Fibroblast of lung (primary cell): ENCODE measurements around the gene EEFSEC. TPM values are rescaled to one million over a fixed set of nuclear protein-coding genes. Genes with fewer than 3 reads are reported as not detected.

ENCODE experiments used
- DNase-seq, 2 donors: peaks; one replicate each; pipeline versions ENCODE4 v3.0.0 to v3.0.0-alpha.2; 2010; ENCODE audit warnings: low read depth in 2 of 2
- H2AFZ ChIP-seq: 2 replicates; pipeline ENCODE4 v1.5.1; 2012; ENCODE audit warnings: low read length, control low read depth, inconsistent platforms
- H3K27ac ChIP-seq: 2 replicates; pipeline ENCODE4 v1.5.1; 2011; ENCODE audit warnings: low read length, control low read depth; ENCODE audit not compliant: insufficient read depth
- H3K27me3 ChIP-seq: 2 replicates; pipeline ENCODE4 v1.5.1; 2011; ENCODE audit warnings: mild to moderate bottlenecking, low read length; ENCODE audit not compliant: control insufficient read depth, insufficient read depth
- H3K36me3 ChIP-seq: 2 replicates; pipeline ENCODE4 v1.5.1; 2011; ENCODE audit warnings: low read length; ENCODE audit not compliant: control insufficient read depth, insufficient read depth
- H3K4me1 ChIP-seq: 2 replicates; pipeline ENCODE4 v1.5.1; 2011; ENCODE audit warnings: low read length; ENCODE audit not compliant: control insufficient read depth, insufficient read depth; ENCODE audit errors: extremely low read depth
- H3K4me2 ChIP-seq: 2 replicates; pipeline ENCODE4 v1.5.1; 2011; ENCODE audit warnings: low read length, control low read depth; ENCODE audit not compliant: insufficient read depth; ENCODE audit errors: extremely low read depth
- H3K4me3 ChIP-seq, 4 experiments: fragments of 200-600 bp in 1 of 4; sonication (generic) in 1 of 4; replicated peaks in 1 of 4; 2 replicates each; pipeline ENCODE4 v1.5.1; 2011 to 2016; ENCODE audit warnings: low read length in 4 of 4, low read depth in 3 of 4, mild to moderate bottlenecking in 3 of 4, control low read depth in 2 of 4, inconsistent platforms in 1 of 4, mixed read lengths in 1 of 4; ENCODE audit not compliant: insufficient read depth in 1 of 4; ENCODE audit errors: control extremely low read depth in 1 of 4
- H3K79me2 ChIP-seq: 2 replicates; pipeline ENCODE4 v1.5.1; 2012; ENCODE audit warnings: mild to moderate bottlenecking, low read length, inconsistent platforms; ENCODE audit not compliant: control insufficient read depth, insufficient read depth
- H3K9ac ChIP-seq: 2 replicates; pipeline ENCODE4 v1.5.1; 2011; ENCODE audit warnings: mild to moderate bottlenecking, low read length, control low read depth; ENCODE audit not compliant: insufficient read depth
- H3K9me3 ChIP-seq: 2 replicates; pipeline ENCODE4 v1.5.1; 2012; ENCODE audit warnings: low read depth, low read length; ENCODE audit not compliant: control insufficient read depth, insufficient read depth
- H4K20me1 ChIP-seq: 2 replicates; pipeline ENCODE4 v1.5.1; 2011; ENCODE audit warnings: low read length; ENCODE audit not compliant: control insufficient read depth, insufficient read depth; ENCODE audit errors: extremely low read depth
- EZH2 ChIP-seq: IDR thresholded peaks from 2 replicates; pipeline ENCODE4 v1.5.1; 2012; ENCODE audit warnings: low read length, control low read depth, mild to moderate bottlenecking; ENCODE audit errors: missing control alignments
- polyA plus RNA-seq, 2 donors: library from polyadenylated mRNA; depleted of rRNA in 1 of 2; stranded (reverse) in 1 of 2; unstranded in 1 of 2; fragments of >200 nt; gene quantifications; 2 replicates each; pipeline ENCODE4 v1.2.1, GENCODE V29; 2011 to 2012; ENCODE audit warnings: missing spikeins in 1 of 2
- total RNA-seq: library from RNA; depleted of rRNA; stranded (reverse); fragments of >200 nt; gene quantifications from 2 replicates; pipeline ENCODE4 v1.2.1, GENCODE V29; 2014
- TF ChIP-seq, protein P1 (sequence below), 2 donors: IDR thresholded peaks in 1 of 2; conservative IDR thresholded peaks in 1 of 2; 1 replicate in 1 of 2; 2 replicates in 1 of 2; pipeline ENCODE4 v1.5.1; 2011 to 2012; ENCODE audit warnings: low read length in 2 of 2, control low read depth in 1 of 2, inconsistent platforms in 1 of 2, low read depth in 1 of 2, mild to moderate bottlenecking in 1 of 2

Gene EEFSEC
- total and polyA plus RNA-seq, 2 donors (not counting 1 experiment from before 2014, with no cell fraction given) = 2.6 to 5.0 TPM

DNA sequence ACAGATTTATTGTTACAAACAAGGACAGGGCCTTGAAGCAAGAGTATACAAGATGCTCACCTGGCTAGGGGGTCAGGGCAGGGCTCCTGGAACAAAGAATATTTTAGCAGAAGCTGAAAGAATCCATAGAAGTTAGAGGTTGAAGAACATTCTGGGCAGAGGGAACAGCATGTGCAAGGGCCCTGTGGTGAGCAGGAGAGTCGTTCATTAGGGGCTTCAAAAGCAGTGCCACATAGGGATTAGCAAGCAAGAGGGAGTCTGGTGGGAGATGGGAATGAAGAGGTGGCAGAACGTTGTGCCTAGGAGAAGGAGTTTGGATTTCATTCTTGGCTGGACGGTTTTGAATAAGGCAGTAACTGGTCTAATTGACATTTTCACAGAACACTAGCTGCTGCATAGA lies 290.5 kb downstream of the EEFSEC start:
- no peak for TF ChIP-seq EZH2
- TF ChIP-seq, protein P1, sequence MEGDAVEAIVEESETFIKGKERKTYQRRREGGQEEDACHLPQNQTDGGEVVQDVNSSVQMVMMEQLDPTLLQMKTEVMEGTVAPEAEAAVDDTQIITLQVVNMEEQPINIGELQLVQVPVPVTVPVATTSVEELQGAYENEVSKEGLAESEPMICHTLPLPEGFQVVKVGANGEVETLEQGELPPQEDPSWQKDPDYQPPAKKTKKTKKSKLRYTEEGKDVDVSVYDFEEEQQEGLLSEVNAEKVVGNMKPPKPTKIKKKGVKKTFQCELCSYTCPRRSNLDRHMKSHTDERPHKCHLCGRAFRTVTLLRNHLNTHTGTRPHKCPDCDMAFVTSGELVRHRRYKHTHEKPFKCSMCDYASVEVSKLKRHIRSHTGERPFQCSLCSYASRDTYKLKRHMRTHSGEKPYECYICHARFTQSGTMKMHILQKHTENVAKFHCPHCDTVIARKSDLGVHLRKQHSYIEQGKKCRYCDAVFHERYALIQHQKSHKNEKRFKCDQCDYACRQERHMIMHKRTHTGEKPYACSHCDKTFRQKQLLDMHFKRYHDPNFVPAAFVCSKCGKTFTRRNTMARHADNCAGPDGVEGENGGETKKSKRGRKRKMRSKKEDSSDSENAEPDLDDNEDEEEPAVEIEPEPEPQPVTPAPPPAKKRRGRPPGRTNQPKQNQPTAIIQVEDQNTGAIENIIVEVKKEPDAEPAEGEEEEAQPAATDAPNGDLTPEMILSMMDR (conservative IDR thresholded peaks at IDR 0.05 in 1 of 2, IDR thresholded peaks at IDR 0.05 in 1 of 2; ENCODE audit: low read depth in 1 of 2, low read length in 2 of 2) = no peak
- H3K79me2 ChIP-seq = no peaks in the 10 kb centered on the region
- peaks cover 17% of the 10 kb centered on the region for H3K27me3 ChIP-seq

DNA sequence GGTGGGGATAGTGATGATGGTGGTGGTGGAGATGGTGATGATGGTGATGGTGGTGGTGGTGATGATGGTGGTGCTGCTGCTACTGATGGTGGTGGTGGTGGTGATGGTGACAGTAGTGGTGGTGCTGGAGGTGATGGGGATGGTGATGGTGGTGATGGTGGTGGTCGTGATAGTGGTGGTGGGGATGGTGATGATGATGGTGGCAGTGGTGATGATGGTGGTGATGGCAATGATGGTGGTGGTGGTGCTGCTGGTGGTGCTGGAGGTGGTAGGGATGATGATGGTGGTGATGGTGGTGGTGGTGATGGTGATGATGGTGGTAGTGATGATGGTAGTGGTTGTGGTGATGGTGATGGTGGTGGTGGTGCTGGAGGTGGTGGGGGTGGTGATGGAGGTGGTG lies 292.1 kb downstream of the EEFSEC start:
- TF ChIP-seq, protein P1 (conservative IDR thresholded peaks at IDR 0.05 in 1 of 2, IDR thresholded peaks at IDR 0.05 in 1 of 2; ENCODE audit: low read depth in 1 of 2, low read length in 2 of 2) = no peak
- TF ChIP-seq EZH2 = no peak
- Histone ChIP-seq H2AFZ (no peak overlapping the region), H4K20me1 (no peaks in the 10 kb centered on the region), H3K4me3 (no peak overlapping the region), H3K36me3 (no peaks in the 10 kb centered on the region), H3K9me3 (no peaks in the 10 kb centered on the region), H3K4me1 (no peaks in the 10 kb centered on the region), H3K27me3 (peaks cover 8% of the 10 kb centered on the region), H3K79me2 (no peaks in the 10 kb centered on the region), H3K27ac (no peak overlapping the region), H3K9ac (no peak overlapping the region), H3K4me2 (no peak overlapping the region)
- DNase-seq = no peak

More for the DNA sequence above, 290.5 kb downstream of the EEFSEC start:
- Histone ChIP-seq H3K4me1 (no peaks in the 10 kb centered on the region), H3K4me2 (no peak overlapping the region), H3K27ac (no peak overlapping the region), H3K36me3 (no peaks in the 10 kb centered on the region), H3K4me3 (no peak overlapping the region), H3K9me3 (no peaks in the 10 kb centered on the region), H3K9ac (no peak overlapping the region), H2AFZ (no peak overlapping the region), H4K20me1 (no peaks in the 10 kb centered on the region)
- DNase-seq = no peak

DNA sequence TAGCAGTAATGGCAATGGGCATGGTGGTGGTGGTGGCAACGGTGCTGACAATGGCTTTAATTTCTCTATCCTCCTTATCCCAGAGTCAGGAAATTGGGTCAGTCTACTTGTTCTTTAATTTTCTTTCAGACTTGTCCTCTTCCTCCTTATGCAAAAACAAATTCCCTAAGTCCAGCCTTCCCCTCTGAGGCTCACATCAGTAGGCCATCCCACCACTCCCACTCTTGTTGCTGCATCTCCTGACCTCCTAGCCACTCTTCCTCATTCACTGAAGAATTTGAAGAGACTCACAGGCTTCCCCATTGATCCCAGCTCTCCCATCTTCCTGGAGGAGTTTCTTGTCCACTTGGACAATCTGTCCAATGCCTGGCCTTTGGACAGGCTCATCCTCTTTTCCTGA lies 293.5 kb downstream of the EEFSEC start:
- H3K79me2 ChIP-seq = no peaks in the 10 kb centered on the region
- no peaks in the 10 kb centered on the region for H3K9me3 ChIP-seq
- H3K27ac ChIP-seq = no peak overlapping the region
- TF ChIP-seq, protein P1 (conservative IDR thresholded peaks at IDR 0.05 in 1 of 2, IDR thresholded peaks at IDR 0.05 in 1 of 2; ENCODE audit: low read depth in 1 of 2, low read length in 2 of 2) = no peak
- TF ChIP-seq EZH2 = no peak
- H3K27me3 ChIP-seq = peaks cover 7% of the 10 kb centered on the region
- no peak for DNase-seq
- H3K4me3 ChIP-seq = no peak overlapping the region
- no peak overlapping the region for H3K9ac ChIP-seq
- H2AFZ ChIP-seq = no peak overlapping the region
- no peaks in the 10 kb centered on the region for H3K4me1 ChIP-seq
- H3K4me2 ChIP-seq = no peak overlapping the region
- no peaks in the 10 kb centered on the region for H3K36me3 ChIP-seq
- H4K20me1 ChIP-seq = no peaks in the 10 kb centered on the region
